T47D (cell line): ENCODE measurements around the gene OR6B3.
"Not testable (repeated sequence)": the region's sequence is repeated elsewhere in the genome, so short reads cannot be mapped to it uniquely, and the experiment has no call there.

Experiments
- DNase-seq, 2 experiments: peaks; one replicate each; pipeline versions ENCODE4 v3.0.0 to v3.0.0-alpha.2; 2011 to 2012; ENCODE audit warnings: low read depth in 1 of 2, low spot score in 1 of 2
- JUND ChIP-seq: IDR thresholded peaks from 2 replicates; pipeline ENCODE4 v1.6.1; 2012; ENCODE audit warnings: low read depth
- in situ Hi-C: cut with HindIII; loops from 2 replicates; pipeline ENCODE4 v1.10.0; 2016; ENCODE audit warnings: low sequenced_read_pairs, low pct_unique_long_range_greater_than_20kb

OR6B3 gene

GRCh38 chr2:240064898-240065297 is 11.6 kb upstream of the OR6B3 start:
- DNase-seq, result no peak
- in situ Hi-C loops, result no loop called here
- TF ChIP-seq JUND, result no peak

GRCh38 chr2:240060977-240061591 is 7.8 kb upstream of the OR6B3 start:
- no peak for TF ChIP-seq JUND
- in situ Hi-C loops, result no loop called here
- peak; percentile 10 to 69 for DNase-seq

GRCh38 chr2:240056678-240057077 is 3.4 kb upstream of the OR6B3 start:
- DNase-seq, result no peak
- in situ Hi-C loops, result no loop called here
- no peak for TF ChIP-seq JUND

- TF ChIP-seq JUND, result no peak
- in situ Hi-C loops, result no loop called here
- no peak for DNase-seq
Observed at GRCh38 chr2:240055177-240055917, 2.0 kb upstream of the OR6B3 start.

GRCh38 chr2:240052524-240052923 is 797 bp downstream of the OR6B3 start:
- in situ Hi-C loops, result no loop called here
- DNase-seq, result no peak
- no peak for TF ChIP-seq JUND

GRCh38 chr2:240051697-240052096 is 1.6 kb downstream of the OR6B3 start:
- TF ChIP-seq JUND, result no peak
- in situ Hi-C loops, result no loop called here
- DNase-seq, result no peak

GRCh38 chr2:240050278-240050677 is 3.0 kb downstream of the OR6B3 start:
- DNase-seq, result no peak
- TF ChIP-seq JUND, result no peak
- in situ Hi-C loops, result no loop called here

- in situ Hi-C loops, result no loop called here
- DNase-seq, result no peak
- no peak for TF ChIP-seq JUND
Observed at GRCh38 chr2:240048237-240048636, 5.1 kb downstream of the OR6B3 start.

- no peak for DNase-seq
- in situ Hi-C loops, result no loop called here
- no peak for TF ChIP-seq JUND
Observed at GRCh38 chr2:240045098-240045497, 8.2 kb downstream of the OR6B3 start.

- DNase-seq, in situ Hi-C loops: not testable (repeated sequence)
Observed at GRCh38 chr2:240044096-240044495, 9.2 kb downstream of the OR6B3 start.

GRCh38 chr2:240043279-240043989 is 9.9 kb downstream of the OR6B3 start:
- DNase-seq, result no peak
- no peak for TF ChIP-seq JUND
- in situ Hi-C loops, result no loop called here

GRCh38 chr2:240042740-240043139 is 10.6 kb downstream of the OR6B3 start:
- in situ Hi-C loops, result no loop called here

GRCh38 chr2:240041363-240041762 is 12.0 kb downstream of the OR6B3 start:
- in situ Hi-C loops, result no loop called here
- no peak for TF ChIP-seq JUND
- no peak for DNase-seq

More at GRCh38 chr2:240042740-240043139, 10.6 kb downstream of the OR6B3 start:
- DNase-seq, result no peak
- TF ChIP-seq JUND, result no peak
